WTC11 (cell line): ENCODE measurements around the gene PADI6.
"Not testable (repeated sequence)": the region's sequence is repeated elsewhere in the genome, so short reads cannot be mapped to it uniquely, and the experiment has no call there.

ENCODE experiments used
- ATF3 ChIP-seq: sonication (generic); formaldehyde crosslinking; conservative IDR thresholded peaks from 2 replicates; pipeline ENCODE4 v1.8.1; 2022; ENCODE audit warnings: mild to moderate bottlenecking, missing genetic modification reagents
- CTCF ChIP-seq: fragments of 200-600 bp; IDR thresholded peaks from 2 replicates; pipeline ENCODE4 v1.8.0; 2022; ENCODE audit warnings: antibody characterized with exemption
- GTF2I ChIP-seq: fragments of 250-450 bp; sonication (Bioruptor Pico); conservative IDR thresholded peaks from 2 replicates; pipeline ENCODE4 v1.4.0; 2021; ENCODE audit warnings: mild to moderate bottlenecking
- JUN ChIP-seq: sonication (generic); formaldehyde crosslinking; IDR thresholded peaks from 2 replicates; pipeline ENCODE4 v1.8.0; 2023; ENCODE audit warnings: mild to moderate bottlenecking, missing genetic modification reagents
- TF ChIP-seq, protein P1 (sequence below): sonication (generic); formaldehyde crosslinking; IDR thresholded peaks from 2 replicates; pipeline ENCODE4 v1.8.0; 2022; ENCODE audit warnings: mild to moderate bottlenecking, missing genetic modification reagents

GRCh38 chr1:17345506-17345905, 26.5 kb upstream of the PADI6 start:
- not testable (repeated sequence) for TF ChIP-seq CTCF; JUN (CRISPR knock-in tag); ATF3 (CRISPR knock-in tag); GTF2I
- TF ChIP-seq, protein P1, sequence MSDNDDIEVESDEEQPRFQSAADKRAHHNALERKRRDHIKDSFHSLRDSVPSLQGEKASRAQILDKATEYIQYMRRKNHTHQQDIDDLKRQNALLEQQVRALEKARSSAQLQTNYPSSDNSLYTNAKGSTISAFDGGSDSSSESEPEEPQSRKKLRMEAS (CRISPR knock-in tag), result not testable (repeated sequence)
